ENCODE data around the gene INO80C. TPM values are rescaled to one million over a fixed set of nuclear protein-coding genes. Genes with fewer than 3 reads are reported as not detected.

Gene INO80C
- polyA plus RNA-seq, 5 donors = 30.3 to 37.5 (median 35.4) TPM

DNA sequence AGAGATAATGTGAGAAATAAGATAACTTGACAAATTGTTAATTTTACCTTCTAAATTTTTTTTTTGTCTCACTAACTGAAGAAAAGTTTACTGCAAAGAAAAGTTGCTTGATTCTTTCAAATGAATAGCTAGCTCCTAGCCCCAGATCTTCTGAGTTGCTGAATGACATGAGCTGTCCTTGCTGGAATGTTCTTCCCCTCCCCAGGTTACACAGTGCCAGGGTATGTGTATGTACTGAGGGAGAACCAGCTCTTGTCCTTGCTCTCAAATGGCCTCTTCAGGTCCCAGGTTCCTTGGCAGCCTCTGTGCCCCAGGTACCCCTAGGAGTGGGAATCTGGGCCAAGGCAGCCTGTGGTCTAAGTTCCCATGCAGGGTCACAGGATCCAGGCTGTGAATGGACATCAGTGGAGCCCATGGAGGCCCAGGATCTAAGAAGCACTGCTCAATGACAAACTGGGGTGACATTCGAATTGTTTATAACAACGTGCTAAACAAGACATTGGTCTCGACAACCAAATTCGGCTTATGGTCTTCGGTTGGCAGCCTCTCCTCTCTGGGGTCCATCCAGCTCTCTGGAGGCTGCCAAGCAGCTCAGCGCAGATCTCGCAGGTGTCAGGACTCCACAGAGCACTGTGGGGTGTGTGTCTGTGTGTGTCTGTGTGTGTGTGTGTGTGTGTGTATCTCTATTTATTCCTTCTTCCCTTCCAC is 17.1 kb upstream of the INO80C start:
- DNase-seq = no peak

DNA sequence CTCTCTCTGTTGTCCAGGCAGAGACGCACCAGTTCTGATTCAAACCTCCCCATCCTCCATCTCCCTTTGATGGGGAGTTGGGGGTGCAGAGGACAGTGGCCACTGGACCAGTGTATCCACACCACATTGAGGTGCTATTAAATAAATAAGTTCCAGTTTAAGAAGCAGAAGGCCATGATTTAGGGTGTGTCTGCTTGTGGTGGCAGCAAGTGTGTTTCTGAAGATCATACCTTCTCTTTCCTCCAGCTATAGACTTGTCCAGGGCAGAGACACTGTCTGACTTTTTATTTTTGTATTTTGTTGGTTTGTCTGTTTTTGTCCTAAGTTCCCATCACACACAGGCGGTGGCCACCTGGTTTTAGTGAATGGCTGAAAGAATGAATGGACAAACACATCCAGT is 16.5 kb upstream of the INO80C start:
- DNase-seq = no peak

- DNase-seq = no peak
Observed at GRCh38 chr18:35513181-35513936, 15.6 kb upstream of the INO80C start.

DNA sequence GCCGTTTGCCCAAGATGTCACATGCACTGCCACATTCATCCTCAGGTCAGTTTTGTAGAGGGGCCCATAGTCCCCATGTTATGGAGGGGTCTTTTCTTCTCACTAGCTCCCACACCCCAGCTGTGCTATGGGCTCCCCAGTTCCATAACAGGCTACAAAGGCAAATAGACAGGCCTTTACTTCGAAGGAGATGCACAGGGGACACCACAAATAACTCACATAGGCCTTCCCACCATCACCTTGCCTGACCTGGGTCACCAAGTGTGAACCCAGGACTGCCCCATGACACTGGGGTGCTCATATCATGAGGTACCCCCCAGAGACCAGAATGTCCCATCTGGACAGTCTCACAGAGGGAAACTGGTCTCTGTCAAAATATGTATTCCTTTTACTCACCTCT is 15.0 kb upstream of the INO80C start:
- no peak for DNase-seq

- no peak for DNase-seq
Observed at GRCh38 chr18:35511833-35512232, 14.1 kb upstream of the INO80C start.

- no peak for DNase-seq
Observed at GRCh38 chr18:35511428-35511827, 13.7 kb upstream of the INO80C start.

DNA sequence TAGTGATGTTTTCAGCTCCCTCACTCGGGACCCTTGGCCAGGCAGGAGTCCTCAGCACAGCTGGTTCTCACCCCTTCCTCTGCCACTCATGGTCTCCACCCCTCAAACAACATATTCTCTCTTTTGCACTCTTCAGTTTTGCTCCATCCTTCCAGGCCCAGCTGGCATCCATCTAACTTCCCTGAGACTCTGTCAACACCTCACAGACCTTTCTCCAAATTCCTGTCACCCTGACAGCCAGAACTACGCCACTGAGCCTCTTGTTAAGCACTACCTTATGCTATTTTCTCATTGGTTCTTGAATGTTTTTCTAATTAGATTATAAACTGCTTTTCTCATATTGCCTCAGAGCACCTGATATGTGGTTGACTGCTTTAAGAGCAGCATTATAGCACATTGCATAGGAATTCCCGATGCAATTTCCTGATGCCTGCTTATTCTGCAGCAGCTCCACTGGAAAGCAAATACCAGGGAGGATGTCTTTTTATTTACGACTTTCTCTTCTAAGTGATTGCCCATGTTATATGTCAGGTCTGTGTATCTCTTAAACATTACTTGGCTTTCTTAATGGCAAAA is 12.4 kb upstream of the INO80C start:
- no peak for DNase-seq

DNA sequence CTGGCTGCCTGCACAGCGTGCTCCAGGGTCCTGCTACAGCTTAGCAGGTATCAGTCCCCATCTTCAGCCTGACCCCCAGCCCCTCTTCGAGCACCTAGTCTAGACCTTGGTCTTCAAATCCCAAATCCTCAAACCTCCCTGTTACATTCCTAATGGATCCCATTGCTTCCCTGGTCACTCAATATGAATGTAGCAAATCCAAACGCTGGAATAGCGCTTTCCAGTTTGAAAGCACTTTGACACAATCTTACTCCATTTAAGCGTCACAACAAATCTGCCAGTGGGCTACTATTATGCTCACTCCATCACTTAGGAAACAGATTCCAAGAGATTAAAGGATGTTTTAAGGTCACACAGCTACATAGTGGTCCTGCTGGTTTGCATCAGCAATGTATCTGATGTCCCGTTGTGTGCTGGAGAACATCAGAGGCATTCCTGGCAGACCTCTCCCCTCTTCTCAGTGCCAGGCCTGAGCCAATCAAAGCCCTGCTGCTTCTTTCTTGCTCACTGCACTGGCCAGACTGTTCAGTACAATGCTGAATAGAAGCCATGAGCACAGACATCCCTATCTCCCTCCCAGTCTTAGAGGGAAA is 11.1 kb upstream of the INO80C start:
- DNase-seq = no peak

GRCh38 chr18:35508030-35508429 is 10.3 kb upstream of the INO80C start:
- DNase-seq = no peak

DNA sequence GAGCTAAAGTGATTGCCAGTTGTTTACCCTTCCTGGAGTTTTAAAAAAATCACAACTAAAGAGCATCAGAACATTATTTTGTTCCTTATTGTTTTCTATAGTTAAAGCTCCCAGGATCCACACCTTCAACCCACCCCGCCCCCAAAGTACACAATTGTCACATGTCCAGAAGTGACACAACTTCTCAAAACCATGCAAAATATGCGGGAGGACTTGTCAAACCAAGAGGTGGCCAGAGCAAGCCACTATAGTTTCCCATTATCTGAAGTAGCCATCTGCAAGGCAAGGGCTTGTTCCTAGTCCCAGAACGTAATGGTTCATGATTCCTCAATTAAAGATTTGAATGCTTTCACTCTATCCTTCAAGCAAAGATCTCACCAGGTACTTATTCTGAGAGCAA is 9.9 kb upstream of the INO80C start:
- no peak for DNase-seq

DNA sequence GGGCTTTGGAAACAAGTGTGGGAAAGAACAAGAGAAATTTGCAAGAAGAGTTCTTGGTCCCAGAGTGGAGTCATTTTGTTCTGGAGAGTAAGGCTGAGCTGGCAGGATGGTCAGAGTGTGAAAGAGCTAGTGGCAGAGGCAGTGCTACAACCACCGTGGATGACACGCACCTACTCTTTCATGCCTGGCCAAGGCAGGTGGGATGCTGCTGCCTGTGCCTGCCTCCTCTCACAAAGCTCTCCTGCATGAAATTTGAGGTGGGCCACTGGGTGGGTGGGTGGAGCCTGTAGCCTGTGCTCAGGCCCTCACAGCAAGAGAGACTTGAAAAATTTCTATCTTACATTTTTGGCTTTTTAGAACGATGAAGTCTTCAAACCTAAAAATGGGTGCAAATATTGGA is 9.4 kb upstream of the INO80C start:
- no peak for DNase-seq

DNA sequence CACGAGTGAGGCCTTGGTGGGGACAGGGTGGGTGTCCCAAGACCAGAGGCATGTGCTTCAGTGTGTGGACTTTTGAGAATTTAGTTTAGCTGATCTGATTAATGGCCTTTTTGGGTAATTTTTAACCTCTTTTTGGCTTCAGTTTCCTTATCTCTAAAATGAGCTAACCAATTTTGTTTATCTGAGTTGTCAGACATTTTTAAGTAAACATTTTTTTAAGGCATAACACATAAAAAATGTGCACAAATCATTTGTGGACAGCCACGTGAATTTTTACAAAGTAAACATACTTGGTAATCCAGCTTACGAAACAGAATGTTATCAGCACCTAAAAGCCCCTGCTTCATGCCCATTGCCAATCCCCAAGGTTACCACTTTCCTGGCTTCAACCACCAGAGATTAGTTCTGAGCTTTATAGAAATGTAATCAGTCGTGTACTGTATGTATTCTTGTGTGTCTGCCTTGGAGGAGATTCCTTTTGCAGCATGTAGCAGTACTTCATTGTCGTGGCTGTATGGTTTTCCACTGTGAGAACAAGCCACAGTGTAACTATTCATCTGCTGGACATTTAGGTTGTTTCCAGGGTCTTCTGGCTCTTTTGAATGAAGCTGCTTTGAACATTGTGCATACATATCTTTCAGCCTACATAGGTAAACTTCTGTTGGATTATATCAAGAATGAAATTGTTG is 8.4 kb upstream of the INO80C start:
- no peak for DNase-seq

GRCh38 chr18:35504996-35505395 is 7.2 kb upstream of the INO80C start:
- DNase-seq = no peak

DNA sequence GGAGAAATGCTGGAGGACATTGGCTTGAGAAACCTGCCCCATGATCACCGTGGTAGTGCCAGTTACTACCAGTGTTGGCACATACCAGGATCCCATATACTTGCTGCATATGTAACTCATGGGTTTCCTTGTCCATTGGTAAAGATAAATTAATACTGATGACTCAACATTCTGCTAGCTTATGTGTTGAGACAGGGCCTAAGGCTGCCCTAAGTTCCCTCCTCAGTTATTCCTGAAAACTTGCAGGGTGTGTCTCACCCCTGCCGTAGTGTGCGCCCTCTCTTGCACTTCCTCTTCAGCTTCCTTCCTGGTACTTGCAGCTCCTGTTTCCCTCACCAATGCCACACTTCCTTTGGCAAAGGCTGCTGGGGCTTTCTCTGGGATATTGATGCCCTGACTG is 4.3 kb upstream of the INO80C start:
- no peak for DNase-seq

DNA sequence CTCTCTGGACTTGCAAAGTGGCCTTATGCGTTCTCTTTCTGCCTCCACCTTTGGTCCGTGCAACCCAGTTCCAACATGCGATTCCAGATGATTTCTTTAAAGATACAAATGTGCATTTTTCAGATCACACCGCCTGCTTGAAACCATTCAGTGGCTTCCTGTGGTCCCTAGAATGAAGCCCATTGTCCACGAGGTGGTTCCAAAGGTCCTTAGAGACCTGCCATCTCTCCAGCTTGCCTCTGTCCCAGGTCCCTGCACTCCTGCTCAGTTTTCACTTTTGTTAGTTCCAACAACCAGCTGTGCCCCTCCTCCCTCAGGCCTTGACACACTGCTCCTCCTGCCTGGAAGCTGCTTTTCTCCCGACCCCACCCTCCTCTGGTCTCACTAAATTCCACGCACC is 3.6 kb upstream of the INO80C start:
- DNase-seq = no peak

GRCh38 chr18:35500113-35500512 is 2.4 kb upstream of the INO80C start:
- DNase-seq = no peak

DNA sequence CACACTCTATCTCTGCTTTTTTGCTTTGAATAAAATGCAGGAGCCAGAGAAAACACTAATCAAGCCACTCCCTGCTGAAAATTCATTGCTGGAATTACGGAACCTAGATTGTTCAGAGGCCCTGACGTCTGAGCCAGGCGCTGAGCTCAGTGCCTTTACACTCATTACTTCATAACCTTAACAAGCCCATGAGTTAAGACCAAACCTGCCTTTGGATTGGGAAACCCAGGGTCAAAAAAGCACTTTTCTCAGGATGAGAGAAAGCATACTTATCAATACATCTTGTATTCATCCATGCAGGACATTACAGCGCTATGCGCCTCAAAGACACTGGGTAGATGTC is 762 bp downstream of the INO80C start:
- no peak for DNase-seq

DNA sequence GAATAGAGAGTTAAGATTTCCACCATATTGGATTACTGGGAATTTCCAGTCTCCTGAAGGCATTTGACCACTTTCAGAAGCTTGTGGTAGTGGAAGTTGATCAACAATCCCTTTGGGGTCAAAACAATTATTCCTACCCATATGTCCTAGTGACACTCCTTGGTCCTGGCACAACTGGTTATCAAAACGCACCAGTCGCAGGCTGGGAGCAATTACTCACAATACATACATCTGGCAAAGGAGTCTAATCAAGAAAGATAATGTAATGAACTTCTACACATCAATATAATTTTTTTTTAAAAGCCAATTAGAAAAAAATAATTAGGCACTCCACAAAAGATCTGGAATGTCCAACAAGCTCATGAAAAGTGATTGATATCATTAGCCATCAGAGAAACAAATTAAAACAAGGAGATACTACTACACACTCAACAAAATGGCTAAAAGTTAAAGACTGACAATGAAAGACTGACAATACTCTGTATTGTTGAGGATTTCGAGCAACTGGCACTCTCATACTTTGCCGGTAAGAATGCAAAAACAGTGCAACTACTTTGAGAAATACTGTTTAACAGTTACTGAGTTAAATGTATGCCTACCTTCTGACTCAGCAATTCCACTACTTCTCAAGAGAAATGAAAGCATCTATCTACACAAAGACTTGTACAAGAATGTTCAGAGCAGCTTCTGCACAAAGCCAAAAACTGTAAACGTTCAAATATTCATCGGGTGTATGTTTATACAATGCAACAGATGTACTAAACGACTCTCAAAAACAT is 2.0 kb downstream of the INO80C start:
- no peak for DNase-seq

DNA sequence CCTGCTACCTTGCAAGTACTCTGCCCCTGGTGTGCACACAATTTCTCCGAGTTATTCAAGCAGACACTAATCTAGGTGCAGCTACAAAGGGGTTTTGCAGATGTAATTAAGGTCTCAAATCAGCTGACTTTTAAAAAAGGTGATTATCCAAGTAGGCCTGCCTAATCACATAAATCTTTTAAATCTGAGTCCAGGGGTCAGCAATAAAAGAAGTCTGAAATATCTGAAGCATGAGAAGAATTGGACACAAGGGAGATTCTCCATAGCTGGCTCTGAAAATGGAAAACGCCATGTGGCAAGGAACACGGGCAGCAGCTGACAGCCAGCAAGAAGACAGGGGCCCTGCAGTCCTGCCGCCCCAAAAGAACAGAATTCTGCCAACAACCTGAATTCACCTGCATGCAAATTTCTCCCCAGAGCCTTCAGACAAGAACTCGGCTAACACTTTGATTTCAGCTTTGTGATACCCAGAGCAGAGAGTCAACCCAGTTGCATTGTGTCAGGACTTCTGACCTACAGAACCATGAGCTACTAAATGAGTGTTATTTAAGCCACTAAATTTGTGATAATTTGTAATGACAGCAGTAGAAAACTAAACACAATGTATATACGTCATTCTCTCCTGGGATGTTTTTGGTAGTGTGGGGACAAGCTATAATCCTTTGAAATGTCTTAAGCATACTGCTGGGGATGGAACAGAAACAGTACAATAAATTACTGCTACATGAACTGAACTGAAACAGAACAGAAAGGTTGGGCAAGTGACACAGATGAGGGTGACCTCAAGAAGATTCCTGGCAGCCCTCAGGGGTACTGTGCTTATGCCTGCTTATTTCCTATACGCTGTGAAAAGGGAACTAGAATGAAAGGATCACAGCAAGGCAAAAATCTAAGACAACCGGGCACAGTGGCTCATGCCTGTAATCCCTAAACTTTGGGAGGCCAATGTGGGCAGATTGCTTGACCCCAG is 3.2 kb downstream of the INO80C start:
- no peak for DNase-seq

- no peak for DNase-seq
Observed at GRCh38 chr18:35491700-35492077, 6.1 kb downstream of the INO80C start.
